Measurements from ENCODE around the gene ZNF362. TPM values are rescaled to one million over a fixed set of nuclear protein-coding genes. Genes with fewer than 3 reads are reported as not detected.

ZNF362 gene
- polyA plus RNA-seq, 1 donor = 27.1 TPM

DNA sequence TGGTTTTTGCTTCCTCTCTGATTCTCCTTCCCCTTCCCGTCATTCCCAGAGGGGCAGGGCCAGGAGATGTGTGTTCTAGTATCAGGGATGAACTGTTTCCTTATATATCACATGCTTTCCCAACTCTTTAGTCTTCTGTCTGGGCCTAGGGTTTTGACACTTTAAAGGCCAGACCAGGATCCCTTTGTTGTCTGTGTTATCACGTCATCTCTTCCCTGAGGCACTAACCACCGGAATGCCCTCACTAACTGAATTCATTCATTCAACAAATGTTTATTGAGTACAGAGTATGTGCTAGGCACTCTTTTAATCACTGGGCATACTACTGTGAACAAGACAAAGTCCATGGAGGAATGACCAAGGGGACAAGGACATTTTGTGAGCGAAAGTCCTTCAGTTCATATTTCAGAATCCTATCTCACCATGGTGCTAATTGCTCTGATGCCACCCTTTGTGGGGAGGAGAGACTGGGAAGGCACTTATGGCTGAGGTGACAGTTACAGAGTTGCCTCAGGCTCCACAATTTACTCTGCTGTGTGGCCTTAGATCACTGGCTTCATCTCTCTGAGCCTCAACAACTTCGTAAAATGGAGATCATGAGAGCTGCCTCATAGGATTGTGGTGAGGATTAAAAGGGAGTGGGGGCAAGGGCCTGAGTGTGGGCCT, 12.0 kb upstream of the ZNF362 start:
- Histone ChIP-seq H3K4me1 (ENCODE audit: control insufficient read depth, insufficient read depth, low read length) (no peaks in the 10 kb centered on the region), H3K27me3 (ENCODE audit: control insufficient read depth, insufficient read depth, low read length) (no peaks in the 10 kb centered on the region), H3K27ac (ENCODE audit: low read length) (no peak overlapping the region), H3K36me3 (ENCODE audit: control insufficient read depth, insufficient read depth, low read length) (no peaks in the 10 kb centered on the region), H3K9me3 (ENCODE audit: control insufficient read depth, low read depth, low read length) (no peaks in the 10 kb centered on the region), H3K4me3 (ENCODE audit: low read length) (no peak overlapping the region)
- no peak for DNase-seq
- no CpG with 5 or more reads among the region's 5 CpGs for WGBS (ENCODE audit: insufficient coverage, low lambda C conversion rate)

DNA sequence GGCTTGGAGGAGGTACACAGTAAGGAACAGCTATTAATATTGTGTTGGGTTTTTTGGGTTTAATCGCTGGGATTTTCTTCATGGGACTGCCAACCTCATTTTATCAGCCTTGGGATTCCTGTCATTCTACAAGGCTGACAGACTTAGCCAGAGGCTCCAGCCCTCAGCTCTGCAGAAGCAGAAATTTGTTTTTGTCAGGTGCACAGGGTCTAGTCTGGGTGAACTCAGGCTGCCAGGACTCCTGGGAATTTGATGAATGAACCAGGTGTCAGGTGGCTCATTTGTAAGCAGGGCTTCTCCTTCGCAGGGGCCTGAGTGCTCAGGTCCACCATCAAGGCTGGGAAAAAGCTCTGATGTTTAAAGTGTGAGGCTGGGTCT, 11.5 kb upstream of the ZNF362 start:
- Histone ChIP-seq H3K4me1 (ENCODE audit: control insufficient read depth, insufficient read depth, low read length) (no peaks in the 10 kb centered on the region), H3K36me3 (ENCODE audit: control insufficient read depth, insufficient read depth, low read length) (no peaks in the 10 kb centered on the region), H3K27ac (ENCODE audit: low read length) (no peak overlapping the region), H3K4me3 (ENCODE audit: low read length) (no peak overlapping the region), H3K27me3 (ENCODE audit: control insufficient read depth, insufficient read depth, low read length) (no peaks in the 10 kb centered on the region), H3K9me3 (ENCODE audit: control insufficient read depth, low read depth, low read length) (no peaks in the 10 kb centered on the region)
- no peak for DNase-seq
- no CpG with 5 or more reads among the region's 2 CpGs for WGBS (ENCODE audit: insufficient coverage, low lambda C conversion rate)

DNA sequence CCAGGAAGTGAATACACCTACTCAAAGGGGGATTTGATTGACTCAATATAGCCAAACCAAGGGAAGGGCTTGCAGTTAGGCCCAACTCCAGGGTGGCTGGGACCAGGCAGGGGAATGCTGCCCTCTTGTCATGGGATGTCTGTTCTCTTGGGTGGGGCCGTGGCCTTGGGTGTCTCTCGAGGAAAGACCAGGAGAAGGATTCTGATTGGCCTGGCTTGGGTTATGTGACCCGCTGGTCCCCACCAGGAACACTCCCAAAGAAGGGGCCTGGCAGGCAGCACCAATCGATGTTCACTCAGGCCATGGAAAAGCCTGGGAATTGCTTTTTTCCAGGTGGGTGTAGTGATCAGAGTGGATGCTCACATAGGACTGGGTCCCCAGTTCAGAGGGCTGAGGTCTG, 10.1 kb upstream of the ZNF362 start:
- Histone ChIP-seq H3K27ac (ENCODE audit: low read length) (no peak overlapping the region), H3K9me3 (ENCODE audit: control insufficient read depth, low read depth, low read length) (no peaks in the 10 kb centered on the region), H3K36me3 (ENCODE audit: control insufficient read depth, insufficient read depth, low read length) (no peaks in the 10 kb centered on the region), H3K4me3 (ENCODE audit: low read length) (no peak overlapping the region), H3K4me1 (ENCODE audit: control insufficient read depth, insufficient read depth, low read length) (no peaks in the 10 kb centered on the region), H3K27me3 (ENCODE audit: control insufficient read depth, insufficient read depth, low read length) (no peaks in the 10 kb centered on the region)
- WGBS (ENCODE audit: insufficient coverage, low lambda C conversion rate) = no CpG with 5 or more reads among the region's 4 CpGs
- DNase-seq = no peak

DNA sequence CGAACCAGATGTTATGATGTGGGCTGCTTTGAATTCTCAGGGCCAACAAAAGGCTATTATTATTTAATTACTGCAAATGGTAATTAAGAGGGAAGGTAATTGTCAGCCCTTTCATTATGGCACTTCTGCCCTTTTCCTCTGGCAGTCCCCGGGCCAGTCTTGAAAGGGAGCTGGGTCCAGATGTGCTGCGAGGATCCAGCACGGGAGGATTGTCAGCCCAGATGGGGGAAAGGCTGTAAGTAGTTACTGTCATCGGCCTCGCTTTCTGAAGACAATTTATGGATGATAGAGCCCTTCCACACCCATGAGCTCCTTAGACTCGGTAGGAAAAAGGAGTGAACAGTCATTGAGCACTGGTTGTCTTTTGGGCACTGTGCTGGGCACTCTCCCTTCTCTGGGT, 8.7 kb upstream of the ZNF362 start:
- Histone ChIP-seq H3K4me3 (ENCODE audit: low read length) (no peak overlapping the region), H3K9me3 (ENCODE audit: control insufficient read depth, low read depth, low read length) (no peaks in the 10 kb centered on the region), H3K27ac (ENCODE audit: low read length) (no peak overlapping the region), H3K36me3 (ENCODE audit: control insufficient read depth, insufficient read depth, low read length) (no peaks in the 10 kb centered on the region), H3K27me3 (ENCODE audit: control insufficient read depth, insufficient read depth, low read length) (no peaks in the 10 kb centered on the region), H3K4me1 (ENCODE audit: control insufficient read depth, insufficient read depth, low read length) (no peaks in the 10 kb centered on the region)
- WGBS (ENCODE audit: insufficient coverage, low lambda C conversion rate) = no CpG with 5 or more reads among the region's 7 CpGs
- DNase-seq = no peak

DNA sequence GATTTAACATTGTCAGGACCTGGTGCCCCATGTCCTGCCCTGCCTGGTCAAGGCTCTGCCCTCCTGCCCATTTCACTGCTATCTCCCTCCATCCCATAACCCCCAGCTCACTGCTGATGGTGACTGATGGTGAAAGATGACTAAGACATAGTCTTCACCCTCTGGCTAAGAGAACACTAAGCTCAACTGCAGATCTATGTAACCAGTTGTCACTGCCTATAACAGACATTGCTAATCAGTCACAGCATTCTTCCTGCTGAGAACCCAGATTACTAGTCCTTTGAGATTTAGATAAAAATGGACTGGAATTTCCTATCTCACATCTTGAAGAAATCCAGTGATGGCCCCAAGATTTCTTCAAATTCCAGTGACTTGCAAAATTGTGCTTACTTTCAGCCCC, 8.0 kb upstream of the ZNF362 start:
- Histone ChIP-seq H3K4me3 (ENCODE audit: low read length) (no peak overlapping the region), H3K4me1 (ENCODE audit: control insufficient read depth, insufficient read depth, low read length) (no peaks in the 10 kb centered on the region), H3K27ac (ENCODE audit: low read length) (no peak overlapping the region), H3K36me3 (ENCODE audit: control insufficient read depth, insufficient read depth, low read length) (no peaks in the 10 kb centered on the region), H3K9me3 (ENCODE audit: control insufficient read depth, low read depth, low read length) (no peaks in the 10 kb centered on the region), H3K27me3 (ENCODE audit: control insufficient read depth, insufficient read depth, low read length) (no peaks in the 10 kb centered on the region)
- no peak for DNase-seq

DNA sequence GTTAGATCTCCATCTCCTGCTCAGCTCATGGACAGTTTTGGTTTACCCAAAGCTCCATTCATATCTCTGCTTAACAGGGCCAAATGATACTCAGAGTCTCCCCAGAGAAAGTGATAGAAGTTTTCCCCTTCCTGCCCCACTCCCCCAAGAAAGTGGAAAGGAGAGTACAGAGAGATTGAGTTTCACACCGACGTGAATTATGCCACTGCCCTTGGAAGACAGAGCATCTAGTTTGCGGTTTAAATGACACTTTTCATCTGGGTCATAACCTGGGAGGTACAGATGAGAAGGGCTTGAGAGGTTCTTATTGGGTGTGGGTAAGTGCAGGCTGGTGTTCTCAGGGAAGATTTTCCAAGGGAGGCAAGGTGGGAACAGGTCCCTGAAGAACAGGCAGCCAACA, 6.9 kb upstream of the ZNF362 start:
- WGBS (ENCODE audit: insufficient coverage, low lambda C conversion rate) = no CpG with 5 or more reads among the region's 3 CpGs

DNA sequence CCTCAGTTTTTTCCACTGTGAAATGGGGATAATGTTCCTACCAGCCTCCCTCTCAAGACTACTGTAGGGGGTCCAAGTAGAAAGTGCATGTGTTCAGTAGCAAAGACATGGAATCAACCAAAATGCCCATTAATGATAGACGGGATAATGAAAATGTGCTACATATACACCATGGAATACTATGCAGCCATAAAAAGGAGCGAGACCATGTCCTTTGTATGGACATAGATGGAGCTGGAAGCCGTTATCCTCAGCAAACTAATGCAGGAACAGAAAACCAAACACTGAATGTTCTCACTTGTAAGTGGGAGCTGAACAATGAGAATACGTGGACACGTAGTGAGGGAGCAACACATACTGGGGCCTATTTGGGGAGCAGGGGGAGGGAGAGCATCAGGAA, 6.1 kb upstream of the ZNF362 start:
- WGBS (ENCODE audit: insufficient coverage, low lambda C conversion rate) = 100% methylated on average over 1 of the region's 5 CpGs
- Histone ChIP-seq H3K36me3 (ENCODE audit: control insufficient read depth, insufficient read depth, low read length) (no peaks in the 10 kb centered on the region), H3K9me3 (ENCODE audit: control insufficient read depth, low read depth, low read length) (no peaks in the 10 kb centered on the region), H3K4me3 (ENCODE audit: low read length) (no peak overlapping the region), H3K27me3 (ENCODE audit: control insufficient read depth, insufficient read depth, low read length) (no peaks in the 10 kb centered on the region), H3K4me1 (ENCODE audit: control insufficient read depth, insufficient read depth, low read length) (no peaks in the 10 kb centered on the region), H3K27ac (ENCODE audit: low read length) (no peak overlapping the region)
- no peak for DNase-seq

More for the DNA sequence above, 6.9 kb upstream of the ZNF362 start:
- Histone ChIP-seq H3K36me3 (ENCODE audit: control insufficient read depth, insufficient read depth, low read length) (no peaks in the 10 kb centered on the region), H3K4me3 (ENCODE audit: low read length) (no peak overlapping the region), H3K4me1 (ENCODE audit: control insufficient read depth, insufficient read depth, low read length) (no peaks in the 10 kb centered on the region), H3K27ac (ENCODE audit: low read length) (no peak overlapping the region), H3K9me3 (ENCODE audit: control insufficient read depth, low read depth, low read length) (no peaks in the 10 kb centered on the region), H3K27me3 (ENCODE audit: control insufficient read depth, insufficient read depth, low read length) (no peaks in the 10 kb centered on the region)
- DNase-seq = no peak

DNA sequence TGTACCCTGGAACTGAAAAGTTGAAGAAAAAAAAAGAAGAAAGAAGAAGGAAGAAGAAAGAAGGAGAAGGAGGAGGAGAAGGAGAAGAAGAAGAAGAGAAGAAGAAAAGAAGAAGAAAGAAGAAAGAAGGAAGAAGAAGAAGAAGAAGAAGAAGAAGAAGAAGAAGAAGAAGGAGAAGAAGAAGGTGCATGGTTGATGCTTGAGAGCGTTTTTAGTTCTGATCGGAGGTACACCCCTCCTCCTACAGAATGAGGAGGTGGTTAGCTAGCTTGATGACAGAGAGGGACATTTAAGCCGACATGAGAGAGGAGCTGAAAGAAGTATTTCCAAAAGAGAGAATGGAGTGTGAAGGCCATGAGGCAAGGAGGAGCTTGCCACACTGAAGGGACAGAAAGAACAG, 5.6 kb upstream of the ZNF362 start:
- no peak for DNase-seq
- Histone ChIP-seq H3K36me3 (ENCODE audit: control insufficient read depth, insufficient read depth, low read length) (no peaks in the 10 kb centered on the region), H3K4me1 (ENCODE audit: control insufficient read depth, insufficient read depth, low read length) (no peaks in the 10 kb centered on the region), H3K27ac (ENCODE audit: low read length) (no peak overlapping the region), H3K4me3 (ENCODE audit: low read length) (no peak overlapping the region), H3K27me3 (ENCODE audit: control insufficient read depth, insufficient read depth, low read length) (no peaks in the 10 kb centered on the region), H3K9me3 (ENCODE audit: control insufficient read depth, low read depth, low read length) (no peaks in the 10 kb centered on the region)
- no CpG with 5 or more reads among the region's 3 CpGs for WGBS (ENCODE audit: insufficient coverage, low lambda C conversion rate)

DNA sequence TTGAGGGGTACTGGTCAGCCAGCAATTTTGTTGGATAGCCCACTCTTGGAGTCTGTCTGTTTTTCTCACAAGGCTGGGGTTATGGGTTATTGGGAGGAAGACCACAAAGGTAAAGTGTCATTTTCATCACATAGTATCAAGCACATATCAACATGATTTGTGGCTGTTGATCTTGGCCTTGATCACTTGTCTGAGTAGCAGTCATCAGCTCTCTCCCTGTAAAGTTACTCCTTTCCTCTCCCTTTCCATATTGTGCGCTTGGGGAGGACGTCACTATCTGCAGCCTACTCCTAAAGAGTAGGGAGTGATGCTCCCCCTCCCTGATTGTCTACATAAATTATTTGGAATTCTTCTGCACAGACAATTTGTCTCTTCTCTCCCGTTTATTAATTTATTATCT, 1.8 kb upstream of the ZNF362 start:
- no peak overlapping the region for H3K4me3 ChIP-seq (ENCODE audit: low read length)
- WGBS (ENCODE audit: insufficient coverage, low lambda C conversion rate) = no CpG with 5 or more reads among the region's 3 CpGs
- peaks cover 19% of the 10 kb centered on the region for H3K4me1 ChIP-seq (ENCODE audit: control insufficient read depth, insufficient read depth, low read length)
- no peak for DNase-seq
- no peaks in the 10 kb centered on the region for H3K9me3 ChIP-seq (ENCODE audit: control insufficient read depth, low read depth, low read length)
- H3K36me3 ChIP-seq (ENCODE audit: control insufficient read depth, insufficient read depth, low read length) = no peaks in the 10 kb centered on the region
- no peak overlapping the region for H3K27ac ChIP-seq (ENCODE audit: low read length)
- H3K27me3 ChIP-seq (ENCODE audit: control insufficient read depth, insufficient read depth, low read length) = no peaks in the 10 kb centered on the region

DNA sequence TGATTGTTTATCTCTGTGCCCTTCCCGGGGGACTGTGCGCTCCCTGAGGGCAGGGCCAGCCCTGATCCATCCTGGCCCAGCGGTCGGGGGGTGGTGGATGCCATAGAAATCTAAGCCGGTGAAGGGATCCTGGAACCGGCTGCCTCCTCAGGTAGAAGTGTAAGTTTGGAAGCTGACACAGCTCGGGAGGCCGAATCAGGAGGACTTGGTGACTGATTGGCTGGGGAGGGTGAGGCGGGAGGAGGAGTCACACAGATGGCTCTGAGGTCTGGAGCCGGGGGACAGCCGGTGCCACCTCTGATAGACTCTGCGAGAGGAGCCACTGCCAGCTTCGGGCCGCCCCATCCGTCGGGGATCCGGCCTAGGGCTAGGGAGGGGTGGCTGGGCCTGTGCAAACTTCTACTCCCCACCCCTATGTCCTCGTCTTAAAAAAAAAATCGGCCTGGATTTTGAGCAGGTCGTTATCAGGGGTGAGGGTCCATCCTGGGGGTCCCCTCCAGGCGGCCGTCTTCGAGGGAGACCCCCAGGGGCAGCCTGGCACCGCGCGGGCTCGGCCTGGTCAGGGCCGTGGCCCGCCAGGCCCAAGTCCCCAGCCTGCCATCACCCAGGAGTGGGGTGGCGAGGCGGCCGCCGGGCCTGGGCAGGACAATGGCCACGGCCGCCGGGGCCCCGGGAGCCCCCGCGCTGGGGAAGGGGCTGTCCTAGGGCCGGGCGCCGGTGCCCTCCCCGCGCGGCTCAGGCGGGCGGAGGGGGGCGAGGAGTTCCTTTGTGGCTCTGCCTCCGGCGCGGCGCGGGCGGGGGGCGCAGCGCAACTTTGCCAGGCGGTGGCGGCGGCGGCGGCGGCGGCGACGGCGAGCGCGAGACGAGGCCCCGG, 708 bp upstream of the ZNF362 start:
- H3K36me3 ChIP-seq (ENCODE audit: control insufficient read depth, insufficient read depth, low read length) = no peaks in the 10 kb centered on the region
- no CpG with 5 or more reads among the region's 70 CpGs for WGBS (ENCODE audit: insufficient coverage, low lambda C conversion rate)
- no peaks in the 10 kb centered on the region for H3K27me3 ChIP-seq (ENCODE audit: control insufficient read depth, insufficient read depth, low read length)
- peak overlapping the region; percentile 40 for H3K4me3 ChIP-seq (ENCODE audit: low read length)
- no peaks in the 10 kb centered on the region for H3K9me3 ChIP-seq (ENCODE audit: control insufficient read depth, low read depth, low read length)
- peak overlapping the region; percentile 65 for H3K27ac ChIP-seq (ENCODE audit: low read length)
- H3K4me1 ChIP-seq (ENCODE audit: control insufficient read depth, insufficient read depth, low read length) = peaks cover 19% of the 10 kb centered on the region
- peak; percentile 53 to 68 for DNase-seq

DNA sequence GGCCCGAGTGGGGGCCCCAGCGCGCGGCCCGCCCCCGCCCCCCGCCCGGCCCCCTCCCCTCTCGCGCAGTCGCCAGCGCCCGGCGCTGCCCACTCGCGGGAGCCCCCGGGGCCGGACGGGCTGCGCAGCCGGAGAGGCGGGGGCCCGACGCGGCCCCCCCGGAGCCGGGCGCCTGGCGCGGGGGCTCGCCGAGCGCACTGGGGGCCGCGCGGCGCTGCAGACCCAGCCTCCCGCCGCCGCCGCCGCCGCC, 146 bp upstream of the ZNF362 start:
- no peaks in the 10 kb centered on the region for H3K27me3 ChIP-seq (ENCODE audit: control insufficient read depth, insufficient read depth, low read length)
- H3K27ac ChIP-seq (ENCODE audit: low read length) = no peak overlapping the region
- no peak overlapping the region for H3K4me3 ChIP-seq (ENCODE audit: low read length)
- no CpG with 5 or more reads among the region's 43 CpGs for WGBS (ENCODE audit: insufficient coverage, low lambda C conversion rate)
- H3K9me3 ChIP-seq (ENCODE audit: control insufficient read depth, low read depth, low read length) = no peaks in the 10 kb centered on the region
- peaks cover 19% of the 10 kb centered on the region for H3K4me1 ChIP-seq (ENCODE audit: control insufficient read depth, insufficient read depth, low read length)
- no peaks in the 10 kb centered on the region for H3K36me3 ChIP-seq (ENCODE audit: control insufficient read depth, insufficient read depth, low read length)
- no peak for DNase-seq

Data from large intestine (tissue), 3 donors.